ENCODE data around the gene PCF11.
"Not testable (repeated sequence)": the region's sequence is repeated elsewhere in the genome, so short reads cannot be mapped to it uniquely, and the experiment has no call there.

PCF11 gene

DNA sequence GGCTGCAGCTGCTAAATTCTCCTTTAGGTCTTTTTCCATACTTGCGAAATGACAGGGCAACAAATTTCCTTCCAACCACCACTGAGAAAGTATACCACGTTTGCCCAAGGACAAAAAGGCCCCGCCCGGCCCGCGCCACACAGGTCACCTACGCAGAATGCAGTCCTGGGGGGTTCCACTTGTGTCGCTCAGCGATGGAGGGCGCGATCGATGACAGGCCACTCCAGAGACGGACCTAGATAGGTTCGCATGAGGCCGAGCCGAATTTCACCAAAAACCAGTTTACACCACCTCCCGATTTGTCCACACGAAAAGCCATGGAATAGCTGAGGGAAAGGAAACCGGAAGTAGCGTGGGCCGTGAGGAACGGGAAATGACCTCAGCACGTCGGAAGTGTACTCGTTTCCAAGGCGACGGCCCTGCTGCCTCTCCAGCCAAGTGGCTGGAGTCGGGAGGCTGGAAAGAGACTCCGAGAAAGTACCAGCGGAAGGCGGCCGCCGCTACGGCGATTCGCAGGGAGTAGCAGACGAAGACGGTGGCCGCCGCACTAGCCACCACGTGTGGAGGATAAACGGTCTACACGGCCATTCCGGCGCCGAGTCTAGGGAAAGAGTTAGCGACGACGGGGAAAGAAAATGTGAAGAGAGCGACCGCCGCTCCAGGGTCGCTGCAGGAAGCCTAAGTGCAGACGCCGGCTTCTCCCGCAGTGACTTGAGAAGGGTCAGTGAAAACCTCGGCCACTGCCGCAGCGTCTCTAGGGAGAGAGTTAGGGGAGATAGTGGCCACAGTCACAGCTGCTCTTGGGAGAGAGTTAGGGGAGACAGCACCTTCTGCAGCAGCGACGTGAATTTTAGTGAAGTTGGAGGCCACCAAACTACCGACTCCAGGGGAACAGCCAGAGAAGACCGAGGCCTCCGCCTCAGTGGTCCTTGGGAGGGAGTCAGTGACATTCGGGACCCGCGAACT lies 36.7 kb downstream of the PCF11 start, which contains the start of gene ANKRD42:
TSS of gene ANKRD42 (plus strand) at position 398 of the 966 bp plus-strand sequence. CDS start 959 bp downstream, outside the sequence.
- DNase-seq (ENCODE audit: low read depth in 3 of 3): peak; percentile 74 to 83 (median 81)

DNA sequence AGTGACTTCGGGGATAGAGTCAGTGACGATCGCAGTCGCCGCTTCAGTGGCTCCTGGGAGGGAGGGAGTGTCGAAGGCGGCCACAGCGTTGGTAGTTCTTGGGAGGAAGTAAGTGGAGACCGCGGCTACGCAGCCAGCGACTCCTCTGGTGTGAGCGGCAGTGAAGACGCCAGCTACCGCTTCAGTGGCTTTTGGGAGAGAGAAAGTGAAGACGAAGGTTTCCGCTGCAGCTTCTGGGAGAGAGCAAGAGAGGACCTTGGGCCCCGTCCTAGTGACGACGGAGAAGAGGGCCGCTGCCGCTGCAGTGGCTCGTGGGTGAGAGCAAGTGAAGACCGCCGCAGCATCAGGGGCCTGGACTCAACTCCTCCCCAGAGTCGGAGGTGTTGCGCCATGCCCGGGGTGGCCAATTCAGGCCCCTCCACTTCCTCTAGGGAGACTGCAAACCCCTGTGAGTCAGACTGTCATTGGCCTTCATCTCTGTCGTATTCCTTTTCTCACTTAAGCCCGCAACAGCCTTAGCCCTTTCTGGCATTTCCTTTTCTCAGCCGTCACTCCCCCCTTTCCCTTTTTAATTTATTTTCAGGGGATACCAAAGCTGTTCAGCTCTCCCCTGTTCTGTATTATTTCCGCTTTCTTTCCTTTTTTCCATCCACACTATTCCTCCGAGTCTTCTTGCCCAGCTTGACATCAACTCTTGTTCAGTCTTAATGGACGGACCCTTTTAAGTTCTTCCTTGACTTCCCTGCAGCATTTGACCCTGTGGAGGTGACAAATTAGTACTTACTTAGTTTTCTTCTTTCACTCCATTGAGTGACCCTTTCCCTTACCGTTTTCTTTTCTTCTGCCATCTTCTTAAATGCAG lies 37.6 kb downstream of the PCF11 start:
- DNase-seq (ENCODE audit: low read depth in 3 of 3): peak; percentile 12 to 46 (median 31)

DNA sequence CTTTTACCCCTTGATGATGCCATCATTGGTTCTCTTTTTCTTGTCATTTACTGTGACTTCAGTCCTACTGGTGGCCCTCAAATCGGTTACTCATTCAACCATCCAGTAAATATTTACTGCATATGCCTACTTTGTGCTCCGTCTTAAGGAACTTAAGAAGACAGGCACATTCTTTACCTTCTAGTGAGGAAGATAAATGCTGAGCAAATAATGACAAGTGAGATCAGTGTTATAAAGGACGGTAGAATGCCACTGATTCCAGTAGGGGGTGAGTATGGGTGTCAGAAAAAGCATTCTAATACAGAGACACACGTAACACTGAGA lies 38.2 kb downstream of the PCF11 start:
- DNase-seq (ENCODE audit: low read depth in 3 of 3): no peak

DNA sequence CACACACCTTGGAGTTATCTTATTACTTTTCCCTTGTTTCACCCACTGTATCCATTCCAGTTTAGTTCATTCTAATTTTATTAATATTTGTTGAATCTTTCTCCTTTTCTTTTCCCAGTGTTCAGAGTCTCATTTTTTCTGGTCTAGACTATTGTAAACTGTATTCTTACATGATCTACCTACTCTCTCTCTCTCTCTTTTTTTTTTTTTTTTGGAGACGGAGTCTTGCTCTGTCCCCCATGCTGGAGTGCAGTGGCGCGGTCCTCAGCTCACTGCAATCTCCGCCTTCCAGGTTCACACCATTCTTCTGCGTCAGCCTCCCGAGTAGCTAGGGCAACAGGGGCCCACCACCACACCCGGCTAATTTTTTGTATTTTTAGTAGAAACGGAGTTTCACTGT lies 38.7 kb downstream of the PCF11 start:
- DNase-seq (ENCODE audit: low read depth in 3 of 3): no peak

DNA sequence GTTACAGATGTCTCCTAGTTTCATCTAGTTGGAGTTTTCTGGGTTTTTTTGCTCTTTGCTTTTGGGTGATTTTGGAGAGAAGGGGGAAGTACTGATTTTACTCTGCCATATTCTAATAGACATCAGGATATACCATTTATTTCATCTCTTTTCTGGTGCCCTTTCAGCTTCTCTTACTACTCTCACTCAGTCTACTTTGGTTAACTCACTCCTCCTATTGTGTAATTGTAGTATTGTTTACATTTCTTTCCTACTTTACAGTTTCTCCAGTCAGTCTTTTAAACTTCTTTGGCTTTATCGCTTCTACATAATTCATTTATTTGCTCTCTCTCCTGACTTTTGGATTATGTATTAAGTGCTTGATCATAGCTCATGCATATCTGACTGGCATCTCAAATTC lies 43.1 kb downstream of the PCF11 start:
- no peak for DNase-seq (ENCODE audit: low read depth in 3 of 3)

DNA sequence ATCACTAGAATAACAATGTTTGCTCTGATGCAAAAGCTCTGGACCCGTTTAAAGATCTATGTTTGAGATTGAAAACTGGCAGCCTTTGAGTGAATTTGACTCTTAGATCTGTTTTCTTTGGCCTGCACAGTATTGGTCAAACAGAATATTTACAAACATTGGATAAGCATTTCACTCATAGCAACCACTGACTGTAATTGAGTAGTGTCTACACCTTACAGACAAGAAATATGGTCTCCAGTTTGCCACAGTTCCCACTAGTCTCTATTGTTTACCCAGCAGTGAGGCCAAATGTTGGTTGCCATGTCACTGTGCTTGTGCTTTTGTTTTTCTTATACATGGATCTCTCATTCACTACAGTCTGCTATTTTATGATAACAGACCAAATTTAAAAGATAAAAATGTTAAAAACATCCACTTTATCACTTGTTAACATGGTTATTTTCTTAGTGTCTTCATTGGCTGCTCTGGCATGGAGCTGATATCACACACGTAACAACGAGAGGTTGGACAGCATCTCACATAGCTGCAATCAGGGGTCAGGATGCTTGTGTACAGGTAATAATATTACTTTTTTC lies 48.8 kb downstream of the PCF11 start:
- DNase-seq (ENCODE audit: low read depth in 3 of 3): no peak

DNA sequence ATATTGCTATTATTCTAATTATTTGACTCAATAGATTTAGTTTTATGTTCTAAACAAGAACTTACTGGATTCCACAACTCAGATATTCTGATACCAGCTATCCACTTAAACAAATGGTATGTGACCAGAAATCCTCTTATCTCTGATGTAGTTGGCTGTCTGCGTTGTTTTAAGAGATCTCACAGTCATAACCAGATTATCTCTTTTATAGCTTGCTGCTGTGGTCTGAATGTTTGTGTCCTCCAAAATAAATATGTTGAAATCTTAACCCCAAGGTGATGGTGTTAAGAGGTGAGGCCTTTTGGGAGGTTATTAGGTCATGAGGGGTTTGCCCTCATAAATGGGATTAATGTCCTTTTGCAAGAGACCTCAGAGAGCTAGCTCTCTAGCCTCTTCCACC lies 49.3 kb downstream of the PCF11 start:
- no peak for DNase-seq (ENCODE audit: low read depth in 3 of 3)

DNA sequence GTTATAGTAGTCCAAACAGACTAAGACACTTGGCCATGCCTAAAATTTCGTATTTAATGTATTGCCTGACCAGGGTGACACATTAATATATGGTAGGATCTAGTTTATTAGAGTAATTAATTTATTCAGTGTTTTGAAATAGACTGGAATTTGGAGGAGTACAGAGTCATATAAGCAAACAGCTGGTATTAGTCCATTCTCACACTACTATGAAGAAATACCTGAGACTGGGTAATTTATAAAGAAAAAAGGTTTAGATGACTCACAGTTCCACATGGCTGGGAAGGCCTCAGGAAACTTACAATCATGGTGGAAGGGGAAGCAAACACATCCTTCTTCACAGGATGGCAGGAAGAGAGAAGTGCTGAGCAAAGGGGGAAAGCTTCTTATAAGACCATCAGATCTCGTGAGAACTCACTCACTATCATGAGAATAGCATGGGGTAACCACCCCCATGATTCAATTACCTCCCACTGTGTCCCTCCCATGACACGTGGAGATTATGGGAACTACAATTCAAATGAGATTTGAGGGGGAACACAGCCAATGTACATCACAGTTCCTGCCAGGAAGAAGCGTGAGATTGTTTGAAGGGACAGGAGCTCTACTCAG lies 49.9 kb downstream of the PCF11 start:
- DNase-seq (ENCODE audit: low read depth in 3 of 3): not testable (repeated sequence)

DNA sequence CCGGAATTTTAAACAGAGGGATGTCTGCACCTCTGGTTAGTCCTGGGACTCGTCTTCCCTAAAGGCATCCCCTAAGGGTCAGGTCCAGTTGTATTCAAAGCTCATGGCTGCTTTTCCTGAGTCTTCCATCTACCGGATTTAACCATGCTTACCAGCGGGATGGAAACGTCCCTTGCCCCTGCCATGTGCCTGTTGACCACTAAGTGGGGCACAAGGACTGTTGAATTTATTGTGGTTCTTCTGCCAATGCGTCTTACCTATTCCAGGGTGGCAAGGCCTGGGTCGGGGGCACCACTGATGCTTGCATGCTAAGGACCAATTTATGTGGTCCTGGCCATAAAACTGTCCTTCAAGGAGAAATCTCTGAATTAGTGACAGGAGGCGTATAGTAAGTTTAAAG lies 62.2 kb downstream of the PCF11 start:
- no peak for DNase-seq (ENCODE audit: low read depth in 3 of 3)

DNA sequence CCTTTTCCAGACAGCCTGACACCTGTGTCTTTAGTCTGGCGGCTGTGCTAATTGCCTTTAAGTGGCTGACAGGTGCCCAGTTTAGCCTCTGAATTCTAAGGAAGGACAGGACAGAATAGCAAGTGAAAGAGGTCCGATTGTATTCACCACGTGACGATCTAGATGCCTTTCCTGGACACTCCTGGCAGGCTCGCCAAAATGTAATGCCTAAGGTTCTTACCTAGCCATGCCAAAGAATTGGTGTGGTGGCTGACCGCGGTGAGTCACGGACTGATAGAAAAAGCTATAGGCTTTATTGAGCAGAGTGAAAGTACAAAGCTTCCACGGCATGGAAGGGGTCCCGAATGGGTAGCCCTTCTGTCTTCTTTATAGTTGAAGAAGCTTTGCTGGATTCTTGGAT lies 63.3 kb downstream of the PCF11 start:
- no peak for DNase-seq (ENCODE audit: low read depth in 3 of 3)

DNA sequence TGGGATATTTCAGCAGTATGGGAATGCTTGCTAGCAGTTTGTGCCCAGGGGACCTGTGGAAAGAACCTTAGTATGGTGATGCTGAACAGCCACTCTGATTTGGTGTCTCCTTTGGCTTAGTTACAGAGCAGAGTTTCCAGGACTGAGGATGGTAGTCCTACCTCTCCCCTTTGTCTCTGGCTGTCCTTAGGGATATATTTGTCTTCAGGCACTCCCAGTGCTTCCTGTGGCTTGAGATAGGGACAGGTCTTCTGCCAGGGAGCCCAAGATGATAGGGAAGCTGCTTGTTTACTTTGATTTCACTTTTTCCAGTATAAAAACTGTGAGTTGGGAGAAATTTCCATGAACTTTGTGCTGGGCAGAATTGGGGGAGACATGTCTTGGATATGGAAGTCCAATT lies 64.8 kb downstream of the PCF11 start:
- DNase-seq (ENCODE audit: low read depth in 3 of 3): no peak

DNA sequence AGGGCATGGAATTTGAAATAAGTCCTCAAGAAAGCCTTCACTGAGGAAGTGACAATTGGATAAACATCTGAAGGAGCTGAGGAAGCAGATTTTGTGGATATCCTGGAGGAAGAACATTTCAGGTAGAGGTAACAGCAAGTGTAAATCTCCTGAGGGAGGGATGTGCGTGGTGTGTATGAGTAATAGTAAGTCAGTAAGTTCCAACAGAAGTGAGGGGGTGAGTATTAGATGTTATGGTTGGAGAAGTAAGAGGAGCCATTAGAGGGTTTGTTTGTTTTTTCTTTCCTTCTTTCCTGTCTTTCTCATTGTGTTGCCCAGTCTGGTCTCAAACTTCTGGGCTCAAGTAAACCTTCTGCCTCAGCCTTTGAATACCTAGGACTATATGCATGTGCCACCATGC lies 65.6 kb downstream of the PCF11 start:
- DNase-seq (ENCODE audit: low read depth in 3 of 3): no peak

DNA sequence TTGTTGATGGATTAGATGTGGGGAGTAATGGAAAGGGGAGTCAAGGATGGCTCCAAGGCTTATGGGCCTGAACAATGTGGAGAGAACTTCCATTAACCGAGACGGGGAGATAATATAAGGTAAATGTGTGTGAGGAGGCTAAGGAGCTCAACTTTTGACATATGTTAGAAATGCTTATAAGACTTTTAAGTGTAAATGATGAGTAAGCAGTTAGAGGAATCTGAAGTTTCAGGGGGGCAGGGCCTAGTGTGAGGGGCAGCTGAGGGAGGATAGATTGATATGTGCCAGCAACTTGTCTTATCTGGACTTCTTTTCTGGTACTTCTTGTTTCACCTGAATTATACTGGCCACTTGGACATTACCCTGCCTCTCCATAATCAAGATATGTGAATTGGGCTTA lies 66.5 kb downstream of the PCF11 start:
- no peak for DNase-seq (ENCODE audit: low read depth in 3 of 3)

DNA sequence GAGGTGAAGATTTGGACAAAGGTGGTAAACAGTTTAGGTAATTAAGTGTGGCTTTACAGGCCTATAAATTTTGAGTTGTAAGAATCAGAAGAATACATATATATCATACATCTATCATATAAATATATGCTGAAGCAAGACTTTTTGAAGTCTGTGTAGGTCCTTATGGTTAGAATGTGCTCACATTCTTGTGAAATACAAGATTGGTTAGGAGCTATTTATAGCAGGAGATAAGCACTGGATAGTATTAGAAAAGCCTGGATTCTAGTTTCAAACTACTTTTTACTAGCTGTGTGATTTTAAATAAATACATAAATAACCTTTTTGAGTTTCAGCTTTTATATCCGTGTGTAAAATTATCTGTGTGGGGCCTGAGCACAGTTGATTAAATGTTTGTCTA lies 78.9 kb downstream of the PCF11 start:
- DNase-seq (ENCODE audit: low read depth in 3 of 3): no peak

Measured in stimulated activated CD4-positive, alpha-beta T cell treated with anti-CD3 and anti-CD28 coated beads, TNF-alpha, amount 100 ng/mL, for 24 hours (primary cell).